Measurements from ENCODE around the gene PLA2G6. TPM values are rescaled to one million over a fixed set of nuclear protein-coding genes. Genes with fewer than 3 reads are reported as not detected.

Gene PLA2G6
- total and polyA plus RNA-seq, 2 of the 13 experiments (the other 11 are each of a cell fraction or from before 2014, with no cell fraction given): 4.8 to 11.5 TPM

DNA sequence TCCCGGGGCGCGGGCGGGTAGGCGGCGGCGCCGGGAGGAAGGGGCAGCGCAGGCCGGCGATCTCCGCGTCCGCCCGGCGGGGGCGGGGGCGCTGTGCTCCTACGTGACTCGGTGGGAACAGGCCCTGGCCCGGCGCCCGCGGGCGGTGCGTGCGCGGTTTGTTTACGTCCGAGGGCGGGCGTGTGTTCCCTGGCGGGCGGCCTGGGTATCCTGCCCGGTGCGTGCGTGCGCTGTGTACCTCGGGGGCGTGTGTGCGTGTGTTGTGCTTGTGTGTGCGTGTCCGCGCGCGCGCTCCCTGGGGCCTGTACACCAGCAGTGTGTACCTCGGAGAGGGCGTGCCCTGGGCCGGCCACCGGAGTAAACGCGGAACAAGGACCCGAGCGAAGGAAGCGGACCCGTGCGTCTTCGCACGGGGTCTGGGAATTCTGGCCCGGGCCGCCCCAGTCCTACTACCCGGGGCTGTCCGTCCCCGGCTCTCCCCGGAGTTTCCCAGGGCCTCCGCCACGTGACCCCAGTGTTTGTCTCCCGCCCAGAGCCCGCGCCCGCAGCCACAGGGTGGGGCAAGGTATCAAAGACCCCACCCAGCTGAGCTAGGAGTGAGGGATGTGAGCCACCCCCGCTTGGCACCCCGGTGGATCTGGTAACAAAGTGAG is 20.9 kb upstream of the PLA2G6 start (continued):
- TF ChIP-seq, protein P1, sequence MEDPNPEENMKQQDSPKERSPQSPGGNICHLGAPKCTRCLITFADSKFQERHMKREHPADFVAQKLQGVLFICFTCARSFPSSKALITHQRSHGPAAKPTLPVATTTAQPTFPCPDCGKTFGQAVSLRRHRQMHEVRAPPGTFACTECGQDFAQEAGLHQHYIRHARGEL (CRISPR knock-in tag; IDR thresholded peaks at IDR 0.05): peak; percentile 19; the same call in 1 of the 2 replicates
- TF ChIP-seq, protein P2, sequence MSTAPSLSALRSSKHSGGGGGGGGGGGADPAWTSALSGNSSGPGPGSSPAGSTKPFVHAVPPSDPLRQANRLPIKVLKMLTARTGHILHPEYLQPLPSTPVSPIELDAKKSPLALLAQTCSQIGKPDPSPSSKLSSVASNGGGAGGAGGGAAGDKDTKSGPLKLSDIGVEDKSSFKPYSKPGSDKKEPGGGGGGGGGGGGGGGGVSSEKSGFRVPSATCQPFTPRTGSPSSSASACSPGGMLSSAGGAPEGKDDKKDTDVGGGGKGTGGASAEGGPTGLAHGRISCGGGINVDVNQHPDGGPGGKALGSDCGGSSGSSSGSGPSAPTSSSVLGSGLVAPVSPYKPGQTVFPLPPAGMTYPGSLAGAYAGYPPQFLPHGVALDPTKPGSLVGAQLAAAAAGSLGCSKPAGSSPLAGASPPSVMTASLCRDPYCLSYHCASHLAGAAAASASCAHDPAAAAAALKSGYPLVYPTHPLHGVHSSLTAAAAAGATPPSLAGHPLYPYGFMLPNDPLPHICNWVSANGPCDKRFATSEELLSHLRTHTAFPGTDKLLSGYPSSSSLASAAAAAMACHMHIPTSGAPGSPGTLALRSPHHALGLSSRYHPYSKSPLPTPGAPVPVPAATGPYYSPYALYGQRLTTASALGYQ (CRISPR knock-in tag; IDR thresholded peaks at IDR 0.05): peak; percentile 12; the same call in 1 of the 2 replicates
- TF ChIP-seq KDM2A (CRISPR knock-in tag; IDR thresholded peaks at IDR 0.05; ENCODE audit: borderline replicate concordance, low read depth): peak; percentile 8; the same call in 1 of the 2 replicates
- TF ChIP-seq BORCS8-MEF2B (CRISPR knock-in tag; IDR thresholded peaks at IDR 0.05): 0 out of 2 replicates have a peak, but pooled peaks have one; percentile 24
- TF ChIP-seq ZNF317 (CRISPR knock-in tag; IDR thresholded peaks at IDR 0.05): peak; percentile 18; the same call in 1 of the 2 replicates
- TF ChIP-seq POLR2G (IDR thresholded peaks at IDR 0.05; ENCODE audit: low read depth, low read length): no peak
- peak; percentile 21; the same call in 1 of the 2 replicates for TF ChIP-seq ZNF616 (CRISPR knock-in tag; IDR thresholded peaks at IDR 0.05; ENCODE audit: low read depth)
- peak; percentile 81; the same call in 1 of the 2 replicates for TF ChIP-seq ZNF724P (CRISPR knock-in tag; IDR thresholded peaks at IDR 0.05; ENCODE audit: borderline replicate concordance)
- TF ChIP-seq, protein P3, sequence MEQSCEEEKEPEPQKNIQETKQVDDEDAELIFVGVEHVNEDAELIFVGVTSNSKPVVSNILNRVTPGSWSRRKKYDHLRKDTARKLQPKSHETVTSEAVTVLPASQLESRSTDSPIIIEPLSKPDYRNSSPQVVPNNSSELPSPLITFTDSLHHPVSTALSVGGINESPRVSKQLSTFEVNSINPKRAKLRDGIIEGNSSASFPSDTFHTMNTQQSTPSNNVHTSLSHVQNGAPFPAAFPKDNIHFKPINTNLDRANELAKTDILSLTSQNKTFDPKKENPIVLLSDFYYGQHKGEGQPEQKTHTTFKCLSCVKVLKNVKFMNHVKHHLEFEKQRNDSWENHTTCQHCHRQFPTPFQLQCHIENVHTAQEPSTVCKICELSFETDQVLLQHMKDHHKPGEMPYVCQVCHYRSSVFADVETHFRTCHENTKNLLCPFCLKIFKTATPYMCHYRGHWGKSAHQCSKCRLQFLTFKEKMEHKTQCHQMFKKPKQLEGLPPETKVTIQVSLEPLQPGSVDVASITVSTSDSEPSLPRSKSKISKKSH (CRISPR knock-in tag; IDR thresholded peaks at IDR 0.05; ENCODE audit: borderline replicate concordance): no peak
- TF ChIP-seq MAZ (IDR thresholded peaks at IDR 0.05; ENCODE audit: borderline replicate concordance, low read depth, low read length): no peak
- 0 out of 2 replicates have a peak, but pooled peaks have one; percentile 11 for TF ChIP-seq MAZ (CRISPR knock-in tag; IDR thresholded peaks at IDR 0.05; ENCODE audit: low read depth)
- peak; percentile 12; the same call in 1 of the 2 replicates for TF ChIP-seq MEF2D (CRISPR knock-in tag; IDR thresholded peaks at IDR 0.05)
- TF ChIP-seq, protein P4, sequence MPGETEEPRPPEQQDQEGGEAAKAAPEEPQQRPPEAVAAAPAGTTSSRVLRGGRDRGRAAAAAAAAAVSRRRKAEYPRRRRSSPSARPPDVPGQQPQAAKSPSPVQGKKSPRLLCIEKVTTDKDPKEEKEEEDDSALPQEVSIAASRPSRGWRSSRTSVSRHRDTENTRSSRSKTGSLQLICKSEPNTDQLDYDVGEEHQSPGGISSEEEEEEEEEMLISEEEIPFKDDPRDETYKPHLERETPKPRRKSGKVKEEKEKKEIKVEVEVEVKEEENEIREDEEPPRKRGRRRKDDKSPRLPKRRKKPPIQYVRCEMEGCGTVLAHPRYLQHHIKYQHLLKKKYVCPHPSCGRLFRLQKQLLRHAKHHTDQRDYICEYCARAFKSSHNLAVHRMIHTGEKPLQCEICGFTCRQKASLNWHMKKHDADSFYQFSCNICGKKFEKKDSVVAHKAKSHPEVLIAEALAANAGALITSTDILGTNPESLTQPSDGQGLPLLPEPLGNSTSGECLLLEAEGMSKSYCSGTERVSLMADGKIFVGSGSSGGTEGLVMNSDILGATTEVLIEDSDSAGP (CRISPR knock-in tag; IDR thresholded peaks at IDR 0.05; ENCODE audit: borderline replicate concordance): peak; percentile 67; the same call in 1 of the 2 replicates
- no peak for TF ChIP-seq RCOR2 (CRISPR knock-in tag; IDR thresholded peaks at IDR 0.05)
- TF ChIP-seq, protein P5, sequence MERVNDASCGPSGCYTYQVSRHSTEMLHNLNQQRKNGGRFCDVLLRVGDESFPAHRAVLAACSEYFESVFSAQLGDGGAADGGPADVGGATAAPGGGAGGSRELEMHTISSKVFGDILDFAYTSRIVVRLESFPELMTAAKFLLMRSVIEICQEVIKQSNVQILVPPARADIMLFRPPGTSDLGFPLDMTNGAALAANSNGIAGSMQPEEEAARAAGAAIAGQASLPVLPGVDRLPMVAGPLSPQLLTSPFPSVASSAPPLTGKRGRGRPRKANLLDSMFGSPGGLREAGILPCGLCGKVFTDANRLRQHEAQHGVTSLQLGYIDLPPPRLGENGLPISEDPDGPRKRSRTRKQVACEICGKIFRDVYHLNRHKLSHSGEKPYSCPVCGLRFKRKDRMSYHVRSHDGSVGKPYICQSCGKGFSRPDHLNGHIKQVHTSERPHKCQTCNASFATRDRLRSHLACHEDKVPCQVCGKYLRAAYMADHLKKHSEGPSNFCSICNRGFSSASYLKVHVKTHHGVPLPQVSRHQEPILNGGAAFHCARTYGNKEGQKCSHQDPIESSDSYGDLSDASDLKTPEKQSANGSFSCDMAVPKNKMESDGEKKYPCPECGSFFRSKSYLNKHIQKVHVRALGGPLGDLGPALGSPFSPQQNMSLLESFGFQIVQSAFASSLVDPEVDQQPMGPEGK (CRISPR knock-in tag; IDR thresholded peaks at IDR 0.05): 0 out of 2 replicates have a peak, but pooled peaks have one; percentile 12
- TF ChIP-seq ZNF121 (CRISPR knock-in tag; IDR thresholded peaks at IDR 0.05): peak; percentile 34; the same call in 1 of the 2 replicates
- TF ChIP-seq ZMYM4 (CRISPR knock-in tag; IDR thresholded peaks at IDR 0.05): 0 out of 2 replicates have a peak, but pooled peaks have one; percentile 10
